ENCODE measurements around the gene CD48. TPM values are rescaled to one million over a fixed set of nuclear protein-coding genes. Genes with fewer than 3 reads are reported as not detected.

The CD48 gene
- total RNA-seq, 2 experiments from 2014 or later, result 387 to 395 TPM

- intact Hi-C loops (cut with DNase I, micrococcal nuclease), result no loop called here
- Histone ChIP-seq H3K27me3 (ENCODE audit: control insufficient read depth in 1 of 2, insufficient read depth in 2 of 2, low read length in 2 of 2) (no peaks in the 10 kb centered on the region), H3K27ac (ENCODE audit: low read depth in 1 of 2, low read length in 2 of 2) (no peak overlapping the region), H3K9me3 (ENCODE audit: control insufficient read depth in 1 of 2, insufficient read depth in 1 of 2, low read length in 2 of 2) (no peaks in the 10 kb centered on the region), H3K4me3 (ENCODE audit: low read length) (no peak overlapping the region), H3K4me1 (ENCODE audit: insufficient read depth, low read length) (peaks cover 23% of the 10 kb centered on the region), H3K36me3 (ENCODE audit: insufficient read depth, low read length) (no peaks in the 10 kb centered on the region)
- ATAC-seq (ENCODE audit: poor library complexity), result no peak
- POLR2A ChIA-PET, result no interaction called here
- H3K9me3 Mint-ChIP-seq, result no peaks in the 10 kb centered on the region
- TF ChIP-seq CTCF (IDR thresholded peaks at IDR 0.05), result no peak
- no peaks in the 10 kb centered on the region for H3K27me3 Mint-ChIP-seq
- no peaks in the 10 kb centered on the region for H3K36me3 Mint-ChIP-seq (ENCODE audit: low read depth)
- H3K4me3 Mint-ChIP-seq, result no peak overlapping the region
- H3K4me1 Mint-ChIP-seq (ENCODE audit: low read depth), result peaks cover 4% of the 10 kb centered on the region
- CTCF ChIA-PET, result interaction anchor here (1.4 kb wide), 1 partner anchor 16 kb away, joined by 4 read pairs; no protein-coding TSS in a partner anchor
- DNase-seq, result no peak
- no peak overlapping the region for H3K27ac Mint-ChIP-seq
Observed at GRCh38 chr1:160752406-160752805, 40.8 kb upstream of the CD48 start.

- ChIA-PET POLR2A (interaction anchor here (1.6 kb wide), 1 partner anchor 27 kb away, joined by 3 read pairs; no protein-coding TSS in a partner anchor), CTCF (no interaction called here)
- no peaks in the 10 kb centered on the region for H3K27me3 Mint-ChIP-seq
- no peaks in the 10 kb centered on the region for H3K9me3 Mint-ChIP-seq
- no peak overlapping the region for H3K4me3 Mint-ChIP-seq
- H3K36me3 ChIP-seq (ENCODE audit: insufficient read depth, low read length), result no peaks in the 10 kb centered on the region
- TF ChIP-seq CTCF (IDR thresholded peaks at IDR 0.05), result no peak
- H3K4me1 Mint-ChIP-seq (ENCODE audit: low read depth), result peaks cover 4% of the 10 kb centered on the region
- intact Hi-C loops (cut with DNase I, micrococcal nuclease), result no loop called here
- ATAC-seq (ENCODE audit: poor library complexity) (no peak), DNase-seq (no peak)
- H3K27ac ChIP-seq (ENCODE audit: low read depth in 1 of 2, low read length in 2 of 2), result no peak overlapping the region
- H3K4me1 ChIP-seq (ENCODE audit: insufficient read depth, low read length), result peaks cover 12% of the 10 kb centered on the region
- H3K36me3 Mint-ChIP-seq (ENCODE audit: low read depth), result no peaks in the 10 kb centered on the region
- H3K9me3 ChIP-seq (ENCODE audit: control insufficient read depth in 1 of 2, insufficient read depth in 1 of 2, low read length in 2 of 2), result no peaks in the 10 kb centered on the region
- H3K27ac Mint-ChIP-seq, result no peak overlapping the region
- H3K27me3 ChIP-seq (ENCODE audit: control insufficient read depth in 1 of 2, insufficient read depth in 2 of 2, low read length in 2 of 2), result no peaks in the 10 kb centered on the region
- no peak overlapping the region for H3K4me3 ChIP-seq (ENCODE audit: low read length)
Observed at GRCh38 chr1:160750608-160751007, 39.0 kb upstream of the CD48 start.

DNA sequence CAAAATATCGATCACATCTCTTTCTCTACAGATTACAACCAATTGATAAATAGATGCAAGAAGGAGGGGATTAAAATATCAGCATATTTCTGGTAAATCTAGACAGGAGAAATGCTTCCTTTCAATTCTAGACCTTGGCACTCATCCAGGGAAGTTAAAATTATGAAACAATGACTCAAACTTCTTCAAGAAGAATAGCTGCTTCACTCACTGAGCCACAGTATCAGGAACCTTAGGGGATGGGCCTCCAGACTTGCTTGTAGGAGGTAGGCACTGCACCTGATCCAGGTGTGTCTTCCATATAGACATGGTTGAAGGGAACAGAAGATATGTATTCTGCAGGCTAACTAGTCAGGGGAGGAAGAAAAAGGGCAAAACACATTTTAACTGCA is 37.3 kb upstream of the CD48 start:
- ATAC-seq (ENCODE audit: poor library complexity), result no peak
- Histone ChIP-seq H3K9me3 (ENCODE audit: control insufficient read depth in 1 of 2, insufficient read depth in 1 of 2, low read length in 2 of 2) (no peaks in the 10 kb centered on the region), H3K4me1 (ENCODE audit: insufficient read depth, low read length) (peaks cover 18% of the 10 kb centered on the region), H3K27ac (ENCODE audit: low read depth in 1 of 2, low read length in 2 of 2) (no peak overlapping the region), H3K36me3 (ENCODE audit: insufficient read depth, low read length) (no peaks in the 10 kb centered on the region), H3K4me3 (ENCODE audit: low read length) (no peak overlapping the region), H3K27me3 (ENCODE audit: control insufficient read depth in 1 of 2, insufficient read depth in 2 of 2, low read length in 2 of 2) (no peaks in the 10 kb centered on the region)
- peaks cover 18% of the 10 kb centered on the region for H3K4me1 Mint-ChIP-seq (ENCODE audit: low read depth)
- POLR2A ChIA-PET, result interaction anchor here (1.6 kb wide), 1 partner anchor 26 kb away, joined by 3 read pairs; no protein-coding TSS in a partner anchor
- H3K27ac Mint-ChIP-seq, result no peak overlapping the region
- peak in 2 of 14 experiments; percentile 31 to 37 for DNase-seq
- H3K36me3 Mint-ChIP-seq (ENCODE audit: low read depth), result no peaks in the 10 kb centered on the region
- no peak overlapping the region for H3K4me3 Mint-ChIP-seq
- H3K9me3 Mint-ChIP-seq, result no peaks in the 10 kb centered on the region
- H3K27me3 Mint-ChIP-seq, result no peaks in the 10 kb centered on the region
- intact Hi-C loops (cut with DNase I, micrococcal nuclease), result no loop called here
- TF ChIP-seq CTCF (IDR thresholded peaks at IDR 0.05), result no peak
- CTCF ChIA-PET, result interaction anchor here (1.1 to 1.7 kb wide), 2 partner anchors 22 to 23 kb away, joined by 3 to 5 read pairs; no protein-coding TSS in a partner anchor

Measured in CD4-positive, alpha-beta T cell (primary cell).